Left lung (tissue), 10 donors: ENCODE data around the gene PCSK7. TPM values are rescaled to one million over a fixed set of nuclear protein-coding genes. Genes with fewer than 3 reads are reported as not detected.

Source experiments
- ATAC-seq: fragments of 200-7000 bp; cut with Tn5 transposase; one replicate; pipeline ENCODE4 v1.9.1; 2020; ENCODE audit warnings: moderate library complexity
- DNase-seq, 4 donors: peaks; one replicate each; pipeline ENCODE4 v3.0.0-alpha.2; 2013 to 2020
- H3K27ac ChIP-seq, 2 donors: fragments of 200-600 bp; sonication (generic) in 1 of 2; one replicate each; pipeline versions ENCODE4 v1.5.0 to v1.8.0; 2020 to 2021
- H3K27me3 ChIP-seq, 2 donors: fragments of 200-600 bp; sonication (generic) in 1 of 2; one replicate each; pipeline versions ENCODE4 v1.5.0 to v1.8.0; 2020 to 2021
- H3K36me3 ChIP-seq, 2 donors: fragments of 200-600 bp; sonication (generic) in 1 of 2; one replicate each; pipeline versions ENCODE4 v1.5.0 to v1.8.0; 2020 to 2021
- H3K4me1 ChIP-seq, 2 donors: fragments of 200-600 bp; one replicate each; pipeline ENCODE4 v1.8.0; 2021
- H3K4me3 ChIP-seq, 2 donors: fragments of 200-600 bp; sonication (generic) in 1 of 2; one replicate each; pipeline versions ENCODE4 v1.5.0 to v1.8.0; 2020 to 2021; ENCODE audit warnings: mild to moderate bottlenecking in 1 of 2
- H3K9me3 ChIP-seq, 2 donors: fragments of 200-600 bp; sonication (generic) in 1 of 2; one replicate each; pipeline versions ENCODE4 v1.5.0 to v1.8.0; 2020 to 2021
- CTCF ChIP-seq, 2 donors: fragments of 200-600 bp; sonication (generic) in 1 of 2; IDR thresholded peaks; one replicate each; pipeline versions ENCODE4 v1.5.0 to v1.8.0; 2021; ENCODE audit warnings: antibody characterized with exemption in 2 of 2
- intact Hi-C, 2 donors: fragments of 100-400 bp; cut with DNase I; formaldehyde crosslinking; loops; one replicate each; pipeline versions ENCODE4 v1.11.2 to v1.14.2; 2022
- polyA plus RNA-seq, 6 donors: library from polyadenylated mRNA; unstranded; fragments of 120-200 nt; gene quantifications; one replicate each; pipeline ENCODE4 v1.2.1, GENCODE V29; 2013; ENCODE audit not compliant: insufficient read length in 6 of 6
- total RNA-seq, 2 donors: library from RNA; stranded (reverse); fragmentation: NEBNext Ultra II Directional; extraction: Animal tissue kit (Norgen Biotek cat#: 25700); gene quantifications; one replicate each; pipeline ENCODE4 v1.2.1, GENCODE V29; 2021
- donor health status: DM: no; HTN: yes; CAD: no.
- donor health status: DM: no; HTN: no; CAD: no.

The PCSK7 gene
- total and polyA plus RNA-seq, 8 donors = 24.5 to 77.8 (median 30.2) TPM

GRCh38 chr11:117229411-117229810 is 2.5 kb downstream of the PCSK7 start:
- Histone ChIP-seq H3K27me3 (no peaks in the 10 kb centered on the region), H3K9me3 (no peaks in the 10 kb centered on the region), H3K27ac (peak overlapping the region in 1 of 2 donors; percentile 13), H3K4me3 (no peak overlapping the region), H3K4me1 (peaks cover 9 to 41% of the 10 kb centered on the region in 2 donors), H3K36me3 (peaks cover 0 to 52% of the 10 kb centered on the region in 2 donors)
- intact Hi-C loops = no loop called here
- DNase-seq = no peak
- no peak for TF ChIP-seq CTCF (IDR thresholded peaks at IDR 0.05)
- ATAC-seq = no peak

- DNase-seq (no peak), ATAC-seq (no peak)
- no peaks in the 10 kb centered on the region for H3K27me3 ChIP-seq
- peaks cover 0 to 65% of the 10 kb centered on the region in 2 donors for H3K36me3 ChIP-seq
- H3K9me3 ChIP-seq = no peaks in the 10 kb centered on the region
- intact Hi-C loops = no loop called here
- no peak overlapping the region for H3K27ac ChIP-seq
- H3K4me3 ChIP-seq = no peak overlapping the region
- no peak for TF ChIP-seq CTCF (IDR thresholded peaks at IDR 0.05)
- H3K4me1 ChIP-seq = peaks cover 4 to 28% of the 10 kb centered on the region in 2 donors
Measured at GRCh38 chr11:117228091-117228490, 3.8 kb downstream of the PCSK7 start.

DNA sequence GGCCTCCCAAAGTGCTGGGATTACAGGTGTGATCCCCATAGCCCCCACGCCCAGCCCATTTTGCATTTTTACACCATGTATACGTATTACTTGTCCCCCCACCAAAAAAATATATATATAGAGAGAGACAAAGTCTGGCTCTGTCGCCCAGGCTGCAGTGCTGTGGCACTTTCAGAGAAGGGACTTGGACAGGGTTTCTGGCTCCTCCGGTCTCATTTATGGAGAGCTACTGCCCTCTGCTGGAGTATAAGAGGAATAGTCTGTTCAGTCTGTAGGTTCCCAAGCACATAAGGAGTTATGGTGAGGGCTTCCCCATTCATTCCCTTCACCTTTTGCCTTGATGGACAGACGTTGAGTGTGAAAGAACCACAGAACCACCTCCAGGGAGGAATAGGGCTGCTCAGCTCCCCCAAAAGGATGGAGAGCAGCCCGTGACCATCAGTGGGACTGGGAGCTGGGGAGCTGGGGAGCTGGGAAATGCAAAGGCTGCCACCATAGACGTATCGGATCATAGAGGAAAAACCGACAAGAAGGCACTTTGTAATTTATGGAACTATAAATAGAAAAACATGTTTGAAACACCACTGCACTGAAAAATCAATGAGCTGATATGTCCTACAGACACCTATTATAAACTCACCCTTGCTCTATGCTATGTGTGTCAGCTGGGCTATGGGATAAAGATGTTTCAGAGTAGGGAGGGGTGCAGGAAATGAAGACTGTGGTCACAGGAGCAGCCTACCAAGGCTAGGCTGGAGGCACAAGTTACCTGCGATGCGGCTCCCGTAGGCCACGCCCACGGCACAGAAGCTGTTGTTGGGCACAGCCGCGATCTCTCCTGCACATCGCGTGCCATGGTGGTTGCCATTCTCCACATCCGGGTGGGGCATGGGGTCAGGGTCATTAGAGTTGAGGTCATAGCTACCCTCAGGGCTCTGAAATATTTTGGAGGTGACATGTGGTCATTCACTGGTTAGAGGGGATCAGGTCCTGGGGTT is 5.2 kb downstream of the PCSK7 start:
- Histone ChIP-seq H3K27me3 (no peaks in the 10 kb centered on the region), H3K4me1 (peaks cover 10 to 33% of the 10 kb centered on the region in 2 donors), H3K4me3 (no peak overlapping the region), H3K36me3 (peaks cover 0 to 79% of the 10 kb centered on the region in 2 donors), H3K9me3 (no peaks in the 10 kb centered on the region), H3K27ac (no peak overlapping the region)
- DNase-seq = peak in 2 of 4 donors; percentile 69 to 87
- peak; percentile 68 to 86 for TF ChIP-seq CTCF (IDR thresholded peaks at IDR 0.05)
- ATAC-seq = peak; percentile 91
- intact Hi-C loops = no loop called here

- Histone ChIP-seq H3K9me3 (no peaks in the 10 kb centered on the region), H3K27me3 (no peaks in the 10 kb centered on the region), H3K36me3 (peaks cover 0 to 90% of the 10 kb centered on the region in 2 donors), H3K4me1 (peaks cover 16 to 29% of the 10 kb centered on the region in 2 donors), H3K4me3 (no peak overlapping the region), H3K27ac (no peak overlapping the region)
- intact Hi-C loops = no loop called here
- no peak for DNase-seq
- TF ChIP-seq CTCF (IDR thresholded peaks at IDR 0.05) = no peak
- ATAC-seq = no peak
Measured at GRCh38 chr11:117225553-117226170, 6.2 kb downstream of the PCSK7 start.
